Lung (tissue), 12 donors: ENCODE measurements around the gene WDPCP. TPM values are rescaled to one million over a fixed set of nuclear protein-coding genes. Genes with fewer than 3 reads are reported as not detected.

Source experiments
- ATAC-seq: fragments of 200-7000 bp; cut with Tn5 transposase; one replicate; pipeline ENCODE4 v1.9.1; 2020; ENCODE audit warnings: moderate number of reproducible peaks; ENCODE audit not compliant: insufficient read depth, low FRiP score
- DNase-seq, 3 donors: peaks; one replicate each; pipeline ENCODE4 v3.0.0-alpha.2; 2013 to 2017
- H3K27ac ChIP-seq, 2 donors: one replicate each; pipeline ENCODE4 v1.5.1; 2013; ENCODE audit warnings: mild to moderate bottlenecking in 2 of 2, moderate library complexity in 2 of 2, control low read depth in 1 of 2, inconsistent platforms in 1 of 2, low read depth in 1 of 2, low read length in 1 of 2
- H3K27me3 ChIP-seq, 3 donors: one replicate each; pipeline ENCODE4 v1.5.1; 2013; ENCODE audit warnings: low read length in 2 of 3; ENCODE audit not compliant: control insufficient read depth in 3 of 3, insufficient read depth in 3 of 3
- H3K36me3 ChIP-seq, 4 donors: one replicate each; pipeline ENCODE4 v1.5.1; 2013; ENCODE audit warnings: low read length in 4 of 4, mild to moderate bottlenecking in 1 of 4, moderate library complexity in 1 of 4; ENCODE audit not compliant: control insufficient read depth in 4 of 4, insufficient read depth in 4 of 4
- H3K4me1 ChIP-seq, 5 donors: one replicate each; pipeline ENCODE4 v1.5.1; 2013; ENCODE audit warnings: low read length in 5 of 5, mild to moderate bottlenecking in 2 of 5, moderate library complexity in 1 of 5; ENCODE audit not compliant: control insufficient read depth in 5 of 5, insufficient read depth in 5 of 5
- H3K4me3 ChIP-seq: one replicate; pipeline ENCODE4 v1.5.1; 2013; ENCODE audit warnings: mild to moderate bottlenecking, control low read depth, moderate library complexity
- H3K9ac ChIP-seq, 2 donors: one replicate each; pipeline ENCODE4 v1.5.1; 2013; ENCODE audit warnings: low read length in 2 of 2, control low read depth in 1 of 2; ENCODE audit not compliant: insufficient read depth in 1 of 2
- H3K9me3 ChIP-seq, 4 donors: one replicate each; pipeline ENCODE4 v1.5.1; 2013; ENCODE audit warnings: low read length in 3 of 4, mild to moderate bottlenecking in 1 of 4, moderate library complexity in 1 of 4; ENCODE audit not compliant: control insufficient read depth in 4 of 4, insufficient read depth in 3 of 4
- CTCF ChIP-seq: IDR thresholded peaks from 2 replicates; pipeline ENCODE4 v1.5.1; 2012; ENCODE audit warnings: mild to moderate bottlenecking; ENCODE audit errors: control extremely low read depth, extremely low read depth
- WGBS, 2 donors: extraction: QIAGEN DNeasy Blood & Tissue Kit; methylation state at CpG; one replicate each; pipeline ENCODE4 v1.1.7; 2013; 5-methylcytosine and 5-hydroxymethylcytosine counted together
- polyA plus RNA-seq, 2 donors: library from polyadenylated mRNA; stranded (reverse); fragments of 200-250 nt; gene quantifications; one replicate each; pipeline ENCODE4 v1.2.1, GENCODE V29; 2013
- total RNA-seq, 2 donors: library from RNA; depleted of rRNA in 1 of 2; stranded (reverse); fragments of >200 nt in 1 of 2; gene quantifications; one replicate each; pipeline ENCODE4 v1.2.1, GENCODE V29; 2014 to 2021
- donor health status: control.
- donor health status: control.
- donor health status: Bipolar disorder and iron deficiency.
- donor health status: healthy.
- donor health status: DM: yes; HTN: yes; CAD: no.

The WDPCP gene
- total and polyA plus RNA-seq, 4 donors, result 2.3 to 40.7 (median 8.6) TPM

DNA sequence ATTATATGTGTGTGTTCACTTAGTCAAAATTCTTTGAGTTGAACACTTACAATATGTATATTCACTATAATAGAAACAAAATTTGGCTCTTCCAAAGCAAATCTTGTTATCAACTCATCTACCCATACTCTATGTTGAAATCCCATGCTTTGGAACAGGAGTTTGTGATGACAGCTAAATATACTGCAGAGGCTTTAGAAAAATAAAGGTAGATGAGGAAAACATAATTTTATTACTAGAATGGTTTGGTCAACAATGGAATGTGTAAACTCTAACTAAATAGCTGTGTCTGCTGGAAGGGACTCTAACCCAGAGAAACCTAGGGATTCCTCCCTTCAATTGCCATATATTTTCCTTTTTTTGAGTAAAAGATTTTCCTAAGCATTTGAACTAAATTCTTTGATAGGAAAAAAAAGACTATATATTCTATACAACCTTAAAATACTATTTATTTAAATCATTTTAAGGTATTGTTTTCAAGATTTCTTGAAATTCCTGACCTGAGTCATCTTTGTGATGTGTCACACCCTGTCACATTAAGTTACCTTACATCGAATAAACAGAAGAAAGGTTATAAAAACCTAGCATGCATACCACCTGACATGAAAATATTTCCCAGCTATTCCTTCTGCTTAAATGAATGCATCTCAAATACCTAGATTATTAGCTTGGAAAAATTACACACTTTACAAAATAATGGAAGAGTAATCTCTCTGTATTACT, 362.2 kb downstream of the WDPCP start:
- DNase-seq (no peak), ATAC-seq (no peak)
- Histone ChIP-seq H3K9ac (no peak overlapping the region), H3K27ac (no peak overlapping the region), H3K9me3 (no peaks in the 10 kb centered on the region), H3K4me3 (no peak overlapping the region), H3K4me1 (no peaks in the 10 kb centered on the region), H3K27me3 (no peaks in the 10 kb centered on the region), H3K36me3 (no peaks in the 10 kb centered on the region)
- TF ChIP-seq CTCF, result no peak
- 83 to 88% methylated on average over 1 of the region's 1 CpG for whole genome bisulfite sequencing, 2 donors

DNA sequence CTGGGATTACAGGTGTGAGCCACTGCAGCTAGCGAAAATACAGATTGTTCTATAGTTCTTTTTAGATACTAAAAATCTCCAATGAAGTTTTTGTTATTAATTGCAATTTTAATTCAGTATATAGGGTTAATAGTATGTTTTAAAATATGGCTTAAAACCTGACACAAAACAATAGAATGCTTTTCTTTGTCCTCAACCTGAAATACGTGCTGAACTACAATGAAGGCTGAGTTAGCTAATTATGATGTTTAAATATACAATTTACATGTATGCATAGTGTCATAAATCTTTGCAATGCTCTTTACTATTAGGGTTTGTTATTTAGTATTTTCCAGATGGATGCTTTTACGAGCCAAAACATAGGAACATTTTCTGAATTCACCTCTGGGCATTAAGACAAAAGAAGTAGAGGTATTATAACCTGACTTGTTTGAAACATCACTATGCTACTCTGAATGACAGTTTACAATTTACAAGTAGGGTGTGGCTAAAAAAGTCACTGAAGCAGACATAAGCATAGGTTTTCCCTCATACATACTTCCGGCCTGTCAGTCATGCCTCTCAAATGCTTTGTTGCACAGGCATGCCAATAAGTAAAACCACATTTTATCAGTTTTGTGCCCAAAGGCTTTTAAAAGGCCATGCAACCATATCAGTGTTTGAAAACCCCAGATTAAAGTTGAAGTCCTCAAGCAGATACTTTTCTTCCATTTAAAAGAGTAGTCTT, 369.3 kb downstream of the WDPCP start:
- Histone ChIP-seq H3K36me3 (no peaks in the 10 kb centered on the region), H3K4me3 (no peak overlapping the region), H3K27me3 (no peaks in the 10 kb centered on the region), H3K9me3 (no peaks in the 10 kb centered on the region), H3K9ac (no peak overlapping the region), H3K27ac (no peak overlapping the region), H3K4me1 (no peaks in the 10 kb centered on the region)
- no peak for ATAC-seq
- 87 to 89% methylated on average over 4 of the region's 4 CpGs for WGBS, 2 donors
- DNase-seq, result no peak
- no peak for TF ChIP-seq CTCF

DNA sequence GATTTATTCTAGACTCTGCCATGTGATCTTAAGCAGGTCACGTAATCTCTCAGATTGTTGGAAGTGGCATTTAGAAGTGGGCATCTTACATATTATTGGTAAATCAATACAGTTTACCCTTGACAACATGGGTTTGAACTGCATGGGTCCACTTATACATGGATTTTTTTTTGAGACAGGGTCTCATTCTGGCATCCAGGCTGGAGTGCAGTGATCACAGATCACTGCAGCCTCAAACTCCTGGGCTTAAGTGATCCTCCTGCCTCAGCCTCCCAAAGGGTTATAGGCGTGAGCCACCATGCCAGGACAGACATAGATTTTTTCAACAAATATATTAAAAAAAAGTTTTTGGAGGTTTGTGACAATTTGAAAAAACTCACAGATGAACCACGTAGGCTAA, 393.0 kb downstream of the WDPCP start:
- no peaks in the 10 kb centered on the region for H3K36me3 ChIP-seq
- H3K9ac ChIP-seq, result no peak overlapping the region
- peaks cover 0 to 3% (median 0%) of the 10 kb centered on the region in 4 donors for H3K9me3 ChIP-seq
- H3K27me3 ChIP-seq, result no peaks in the 10 kb centered on the region
- no peak for ATAC-seq
- TF ChIP-seq CTCF, result no peak
- no peak overlapping the region for H3K27ac ChIP-seq
- H3K4me1 ChIP-seq, result peaks cover 0 to 17% (median 0%) of the 10 kb centered on the region in 5 donors
- DNase-seq, result no peak
- H3K4me3 ChIP-seq, result no peak overlapping the region
- 92 to 97% methylated on average over 3 of the region's 3 CpGs for WGBS, 2 donors
